SK-N-SH treated with all-trans-retinoic acid at 6 μM for 48 hours (cell line): ENCODE results near the gene KIR3DL1.

Experiments
- BACH2 ChIP-seq: fragments of 250-450 bp; sonication (Bioruptor Pico); IDR thresholded peaks from 2 replicates; pipeline ENCODE4 v1.9.0; 2021; ENCODE audit warnings: mild to moderate bottlenecking, borderline replicate concordance
- CSDC2 ChIP-seq: fragments of 250-450 bp; sonication (Bioruptor Pico); IDR thresholded peaks from 2 replicates; pipeline ENCODE4 v1.5.0; 2020; ENCODE audit warnings: mild to moderate bottlenecking, moderate library complexity
- CSRNP3 ChIP-seq: fragments of 250-450 bp; sonication (Bioruptor Pico); IDR thresholded peaks from 2 replicates; pipeline ENCODE4 v1.5.1; 2021; ENCODE audit warnings: mild to moderate bottlenecking, moderate library complexity
- ISL1 ChIP-seq: fragments of 250-450 bp; sonication (Bioruptor Pico); IDR thresholded peaks from 2 replicates; pipeline ENCODE4 v2.1.2; 2022; ENCODE audit warnings: mild to moderate bottlenecking, moderate library complexity
- OSR1 ChIP-seq: fragments of 250-450 bp; sonication (Bioruptor Pico); IDR thresholded peaks from 2 replicates; pipeline ENCODE4 v1.8.0; 2022; ENCODE audit warnings: moderate library complexity, mild to moderate bottlenecking, inconsistent platforms
- PATZ1 ChIP-seq: fragments of 250-450 bp; sonication (Bioruptor Pico); IDR thresholded peaks from 2 replicates; pipeline ENCODE4 v1.8.0; 2020; ENCODE audit warnings: mild to moderate bottlenecking, moderate library complexity, borderline replicate concordance
- RARB ChIP-seq: fragments of 250-450 bp; sonication (Bioruptor Pico); IDR thresholded peaks from 2 replicates; pipeline ENCODE4 v1.8.0; 2021; ENCODE audit warnings: mild to moderate bottlenecking, moderate library complexity
- TOX ChIP-seq: fragments of 250-450 bp; sonication (Bioruptor Pico); IDR thresholded peaks from 2 replicates; pipeline ENCODE4 v1.8.0; 2021; ENCODE audit warnings: mild to moderate bottlenecking, moderate library complexity, borderline replicate concordance
- ZC3H10 ChIP-seq: fragments of 250-450 bp; sonication (Bioruptor Pico); IDR thresholded peaks from 2 replicates; pipeline ENCODE4 v1.5.1; 2021; ENCODE audit warnings: mild to moderate bottlenecking, moderate library complexity
- ZFP3 ChIP-seq: fragments of 250-450 bp; sonication (Bioruptor Pico); IDR thresholded peaks from 2 replicates; pipeline ENCODE4 v1.5.0; 2020; ENCODE audit warnings: mild to moderate bottlenecking, moderate library complexity
- ZFP30 ChIP-seq: fragments of 450-650 bp; formaldehyde crosslinking; IDR thresholded peaks from 2 replicates; pipeline ENCODE4 v1.5.0; 2022; ENCODE audit warnings: mild to moderate bottlenecking, moderate library complexity
- ZNF70 ChIP-seq: fragments of 450-650 bp; formaldehyde crosslinking; IDR thresholded peaks from 2 replicates; pipeline ENCODE4 v1.5.0; 2020; ENCODE audit warnings: mild to moderate bottlenecking, moderate library complexity
- TF ChIP-seq, protein P1 (sequence below): fragments of 250-450 bp; sonication (Bioruptor Pico); IDR thresholded peaks from 2 replicates; pipeline ENCODE4 v1.5.1; 2020; ENCODE audit warnings: low read depth, mild to moderate bottlenecking, moderate library complexity
- TF ChIP-seq, protein P2 (sequence below): fragments of 250-450 bp; sonication (Bioruptor Pico); IDR thresholded peaks from 2 replicates; pipeline ENCODE4 v1.5.0; 2020; ENCODE audit warnings: mild to moderate bottlenecking, moderate library complexity

GRCh38 chr19:54803410-54803809, 12.9 kb upstream of the KIR3DL1 start, which contains the start of gene KIR2DL4:
- TF ChIP-seq, protein P1, sequence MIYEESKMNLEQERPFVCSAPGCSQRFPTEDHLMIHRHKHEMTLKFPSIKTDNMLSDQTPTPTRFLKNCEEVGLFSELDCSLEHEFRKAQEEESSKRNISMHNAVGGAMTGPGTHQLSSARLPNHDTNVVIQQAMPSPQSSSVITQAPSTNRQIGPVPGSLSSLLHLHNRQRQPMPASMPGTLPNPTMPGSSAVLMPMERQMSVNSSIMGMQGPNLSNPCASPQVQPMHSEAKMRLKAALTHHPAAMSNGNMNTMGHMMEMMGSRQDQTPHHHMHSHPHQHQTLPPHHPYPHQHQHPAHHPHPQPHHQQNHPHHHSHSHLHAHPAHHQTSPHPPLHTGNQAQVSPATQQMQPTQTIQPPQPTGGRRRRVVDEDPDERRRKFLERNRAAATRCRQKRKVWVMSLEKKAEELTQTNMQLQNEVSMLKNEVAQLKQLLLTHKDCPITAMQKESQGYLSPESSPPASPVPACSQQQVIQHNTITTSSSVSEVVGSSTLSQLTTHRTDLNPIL (CRISPR knock-in tag) = no peak
- no peak for TF ChIP-seq BACH2 (CRISPR knock-in tag)
- TF ChIP-seq RARB (CRISPR knock-in tag) = no peak
- TF ChIP-seq ZFP3 = no peak
- no peak for TF ChIP-seq ZFP30 (CRISPR knock-in tag)
- no peak for TF ChIP-seq PATZ1 (CRISPR knock-in tag)
- TF ChIP-seq, protein P2, sequence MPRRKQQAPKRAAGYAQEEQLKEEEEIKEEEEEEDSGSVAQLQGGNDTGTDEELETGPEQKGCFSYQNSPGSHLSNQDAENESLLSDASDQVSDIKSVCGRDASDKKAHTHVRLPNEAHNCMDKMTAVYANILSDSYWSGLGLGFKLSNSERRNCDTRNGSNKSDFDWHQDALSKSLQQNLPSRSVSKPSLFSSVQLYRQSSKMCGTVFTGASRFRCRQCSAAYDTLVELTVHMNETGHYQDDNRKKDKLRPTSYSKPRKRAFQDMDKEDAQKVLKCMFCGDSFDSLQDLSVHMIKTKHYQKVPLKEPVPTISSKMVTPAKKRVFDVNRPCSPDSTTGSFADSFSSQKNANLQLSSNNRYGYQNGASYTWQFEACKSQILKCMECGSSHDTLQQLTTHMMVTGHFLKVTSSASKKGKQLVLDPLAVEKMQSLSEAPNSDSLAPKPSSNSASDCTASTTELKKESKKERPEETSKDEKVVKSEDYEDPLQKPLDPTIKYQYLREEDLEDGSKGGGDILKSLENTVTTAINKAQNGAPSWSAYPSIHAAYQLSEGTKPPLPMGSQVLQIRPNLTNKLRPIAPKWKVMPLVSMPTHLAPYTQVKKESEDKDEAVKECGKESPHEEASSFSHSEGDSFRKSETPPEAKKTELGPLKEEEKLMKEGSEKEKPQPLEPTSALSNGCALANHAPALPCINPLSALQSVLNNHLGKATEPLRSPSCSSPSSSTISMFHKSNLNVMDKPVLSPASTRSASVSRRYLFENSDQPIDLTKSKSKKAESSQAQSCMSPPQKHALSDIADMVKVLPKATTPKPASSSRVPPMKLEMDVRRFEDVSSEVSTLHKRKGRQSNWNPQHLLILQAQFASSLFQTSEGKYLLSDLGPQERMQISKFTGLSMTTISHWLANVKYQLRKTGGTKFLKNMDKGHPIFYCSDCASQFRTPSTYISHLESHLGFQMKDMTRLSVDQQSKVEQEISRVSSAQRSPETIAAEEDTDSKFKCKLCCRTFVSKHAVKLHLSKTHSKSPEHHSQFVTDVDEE (CRISPR knock-in tag) = no peak
- no peak for TF ChIP-seq CSDC2 (CRISPR knock-in tag)
- no peak for TF ChIP-seq OSR1 (CRISPR knock-in tag)
- TF ChIP-seq CSRNP3 = no peak
- no peak for TF ChIP-seq ZC3H10 (CRISPR knock-in tag)
- TF ChIP-seq ZNF70 = no peak
- TF ChIP-seq TOX (CRISPR knock-in tag) = no peak
- no peak for TF ChIP-seq ISL1 (CRISPR knock-in tag)
